GM18511 (cell line): ENCODE data around the gene IFT52.
"Not testable (repeated sequence)": the region's sequence is repeated elsewhere in the genome, so short reads cannot be mapped to it uniquely, and the experiment has no call there.

Experiments
- ATAC-seq: cut with Tn5 transposase; IDR thresholded peaks from one replicate; pipeline ENCODE4 v1.9.1; 2021; ENCODE audit warnings: mild to moderate bottlenecking, moderate library complexity; ENCODE audit not compliant: unreplicated experiment

Gene IFT52

DNA sequence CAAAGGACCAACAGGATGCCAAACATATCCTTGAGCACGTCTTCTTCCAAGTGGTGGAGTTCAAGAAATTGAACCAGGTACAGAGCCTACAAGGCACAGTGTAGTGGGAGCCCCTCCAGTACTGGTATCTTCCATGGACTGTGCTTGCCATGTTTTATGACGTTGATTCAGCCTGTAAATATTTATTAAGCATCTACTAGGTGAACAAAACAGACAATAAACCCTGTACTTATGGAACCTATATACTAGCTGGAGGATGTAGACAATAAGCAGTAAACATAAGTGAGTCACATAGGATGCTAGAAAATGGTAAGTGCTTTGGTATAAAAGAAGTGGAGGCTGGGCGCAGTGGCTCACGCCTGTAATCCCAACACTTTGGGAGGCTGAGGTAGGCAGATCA lies 51.8 kb downstream of the IFT52 start:
- ATAC-seq = no peak

DNA sequence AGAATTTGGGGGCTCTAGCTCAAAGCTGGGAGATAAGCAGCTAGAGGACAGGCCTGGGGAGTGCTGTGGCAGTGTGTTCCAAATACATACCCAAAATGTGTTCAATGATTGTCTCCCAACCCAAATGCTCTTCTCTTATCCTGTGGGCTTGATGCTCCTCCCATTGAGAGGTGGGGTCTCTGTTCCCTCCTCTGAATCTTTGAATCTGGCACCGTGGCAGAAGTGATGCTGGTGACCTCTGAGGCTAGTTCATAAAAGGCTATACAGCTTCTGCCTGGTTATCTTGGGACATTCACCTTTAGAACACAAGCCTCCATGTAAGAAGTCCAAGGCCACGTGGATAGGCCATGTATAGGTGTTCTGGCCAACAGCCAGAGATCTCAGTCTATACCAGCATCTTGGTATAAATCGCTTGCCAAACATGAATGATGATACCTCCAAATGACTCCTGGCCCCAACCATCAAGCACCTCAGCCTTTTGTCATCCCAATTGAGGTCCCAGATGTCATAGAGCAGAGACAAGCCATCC lies 60.3 kb downstream of the IFT52 start:
- no peak for ATAC-seq

DNA sequence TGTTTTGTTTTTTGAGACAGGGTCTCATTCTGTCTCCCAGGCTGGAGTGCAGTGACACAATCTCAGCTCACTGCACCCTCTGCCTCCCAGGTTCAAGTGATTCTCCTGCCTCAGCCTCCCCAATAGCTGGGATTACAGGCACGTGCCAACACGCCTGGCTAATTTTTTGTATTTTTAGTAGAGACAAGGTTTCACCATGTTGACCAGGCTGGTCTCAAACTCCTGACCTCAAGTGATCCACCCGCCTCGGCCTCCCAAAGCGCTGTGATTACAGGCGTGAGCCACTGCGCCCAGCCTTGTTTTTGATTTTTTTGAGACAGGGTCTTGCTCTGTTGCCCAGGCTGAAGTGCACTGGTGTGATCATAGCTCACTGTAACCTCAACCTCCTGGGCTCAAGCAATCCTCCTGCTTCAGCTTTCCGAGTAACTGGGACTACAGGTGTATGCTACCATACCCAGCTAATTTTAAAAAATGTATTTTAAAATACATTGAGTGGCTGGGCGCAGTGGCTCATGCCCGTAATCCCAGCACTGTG lies 61.0 kb downstream of the IFT52 start:
- ATAC-seq = not testable (repeated sequence)

DNA sequence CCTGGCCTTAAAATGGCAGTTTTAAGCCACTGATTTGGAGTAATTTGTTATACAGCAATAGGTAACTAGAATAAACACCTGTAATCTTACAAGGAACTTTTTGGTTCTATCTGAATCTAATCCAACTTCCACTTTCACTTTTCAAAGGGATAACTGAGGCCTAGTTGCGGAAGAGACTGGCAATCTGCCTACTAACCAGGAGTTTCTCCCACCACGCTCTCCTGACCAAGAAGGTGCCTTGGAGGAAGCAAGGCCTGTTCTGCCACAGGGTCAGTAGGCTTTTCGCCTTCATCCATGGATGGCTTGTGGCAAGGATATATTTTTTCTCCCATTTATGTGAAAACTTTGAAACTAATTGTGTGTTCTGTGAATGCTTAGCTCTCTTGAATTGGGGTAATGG lies 63.2 kb downstream of the IFT52 start:
- no peak for ATAC-seq

DNA sequence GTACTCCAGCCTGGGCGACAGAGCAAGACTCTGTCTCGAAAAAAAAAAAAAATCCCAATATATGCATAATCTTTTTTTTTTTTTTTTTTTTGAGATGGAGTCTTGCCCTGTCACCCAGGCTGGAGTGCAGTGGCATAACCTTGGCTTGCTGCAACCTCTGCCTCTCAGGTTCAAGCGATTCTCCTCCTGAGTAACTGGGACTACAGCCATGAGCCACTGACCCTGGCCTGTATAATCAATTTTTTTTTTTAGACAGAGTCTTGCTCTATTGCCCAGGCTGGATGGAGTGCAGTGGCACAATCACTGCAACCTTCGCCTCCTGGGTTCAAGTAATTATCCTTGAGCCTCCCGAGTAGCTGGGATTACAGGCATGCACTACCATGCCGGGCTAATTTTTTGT lies 64.4 kb downstream of the IFT52 start:
- ATAC-seq = not testable (repeated sequence)

DNA sequence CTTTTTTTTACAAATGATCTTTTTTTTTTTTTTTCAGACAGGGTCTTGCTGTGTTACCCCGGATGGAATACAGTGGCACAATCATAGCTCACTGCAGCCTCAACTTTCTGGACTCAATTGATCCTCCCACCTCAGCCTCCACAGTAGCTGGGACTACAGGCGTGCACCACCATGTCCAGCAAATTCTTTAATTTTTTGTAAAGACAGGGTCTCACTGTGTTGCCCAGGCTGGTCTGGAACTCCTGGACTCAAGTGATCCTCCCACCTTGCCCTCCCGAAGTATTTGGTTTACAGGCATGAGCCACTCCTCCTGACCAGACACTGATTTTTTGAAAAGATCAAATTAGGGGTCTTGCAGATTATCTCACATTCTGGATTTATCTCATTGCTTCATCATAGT lies 65.2 kb downstream of the IFT52 start:
- ATAC-seq = no peak

DNA sequence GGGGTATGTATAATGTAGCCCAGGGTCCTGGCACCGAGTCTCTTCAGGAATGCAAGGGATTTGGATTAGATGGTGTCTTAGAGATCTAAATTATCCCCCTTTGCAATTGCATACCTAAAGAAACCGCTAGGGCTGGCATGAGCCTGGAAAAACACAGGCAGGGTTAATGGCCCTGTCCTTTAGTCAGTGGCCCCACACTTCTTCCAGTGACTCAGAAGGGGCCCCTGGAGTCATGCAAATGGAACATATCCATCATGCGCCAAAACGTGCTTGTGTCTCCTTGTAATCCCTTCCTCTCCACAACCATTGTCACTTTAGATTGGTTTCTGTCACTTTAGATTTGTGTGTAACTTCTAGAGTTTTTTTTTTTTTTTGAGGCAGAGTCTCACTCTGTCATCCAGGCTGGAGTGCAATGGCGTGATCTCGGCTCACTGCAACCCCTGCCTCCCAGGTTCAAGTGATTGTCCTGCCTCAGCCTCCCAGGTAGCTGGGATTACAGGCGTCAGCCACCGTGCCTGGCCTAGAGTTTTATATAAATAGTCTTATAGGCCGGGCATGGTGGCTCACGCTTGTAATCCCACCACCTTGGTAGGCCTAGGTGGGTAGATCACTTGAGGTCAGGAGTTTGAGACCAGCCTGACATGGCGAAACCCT lies 67.5 kb downstream of the IFT52 start:
- ATAC-seq = no peak

DNA sequence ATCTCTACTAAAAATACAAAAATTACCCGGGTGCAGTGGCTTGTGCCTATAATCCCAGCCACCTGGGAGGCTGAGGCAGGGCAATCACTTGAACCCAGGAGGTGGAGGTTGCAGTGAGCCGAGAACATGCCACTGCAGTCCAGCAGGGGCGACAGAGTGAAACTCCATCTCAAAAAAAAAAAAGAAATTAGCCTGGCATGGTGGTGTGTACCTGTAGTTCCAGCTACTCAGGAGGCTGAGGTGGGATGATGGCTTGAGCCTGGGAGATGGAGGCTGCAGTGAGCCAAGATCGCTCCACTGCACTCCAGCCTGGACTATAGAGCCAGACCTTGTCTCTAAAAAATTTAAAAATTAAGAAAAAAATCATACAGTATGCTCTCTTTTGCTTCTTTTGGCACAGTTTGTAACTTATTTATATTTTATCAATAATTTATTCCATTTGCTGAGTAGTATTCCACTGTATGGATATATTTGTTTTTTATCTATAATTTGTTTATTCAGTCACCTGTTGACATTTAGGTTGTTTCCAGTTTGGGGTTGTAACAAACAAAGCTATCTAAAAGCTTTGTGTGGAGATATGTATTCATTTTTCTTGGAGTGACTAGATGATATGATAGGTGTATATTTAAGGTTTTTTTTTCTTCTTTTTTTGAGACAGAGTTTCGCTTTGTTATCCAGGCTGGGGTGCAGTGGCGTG lies 68.1 kb downstream of the IFT52 start:
- ATAC-seq = no peak

DNA sequence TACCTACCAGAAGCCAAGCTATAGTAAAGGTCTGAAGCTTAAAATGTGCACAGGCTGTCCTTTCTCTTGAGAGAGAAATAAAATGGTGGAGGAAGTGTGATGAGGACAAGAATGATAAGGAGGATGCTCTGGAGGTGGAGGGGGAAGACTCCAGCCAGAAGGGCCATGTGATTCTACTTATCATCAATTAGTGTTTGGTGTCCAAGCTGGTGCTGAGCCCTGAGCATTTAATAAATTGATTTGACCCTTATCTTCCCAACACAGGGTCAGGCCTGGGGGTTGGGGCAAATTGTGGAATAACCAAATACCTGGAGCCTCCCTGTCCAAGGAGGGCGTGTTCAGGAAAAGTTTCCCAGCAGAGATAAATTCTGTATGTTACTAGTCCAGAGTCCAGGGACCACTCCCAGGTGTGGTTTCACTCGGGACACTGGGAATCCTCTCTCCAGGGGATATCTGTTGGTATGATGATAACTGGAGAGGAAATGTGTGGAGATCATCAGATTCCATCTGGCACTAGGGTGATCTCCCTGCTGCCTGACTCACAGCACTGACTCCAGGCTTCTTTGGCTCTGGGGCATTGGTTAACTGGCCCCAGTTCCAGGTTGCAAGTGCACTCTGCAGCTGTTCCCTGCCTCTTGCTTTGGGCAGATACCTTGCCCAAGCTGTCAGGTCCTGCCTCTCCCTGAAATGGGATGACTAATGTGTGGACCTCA lies 72.4 kb downstream of the IFT52 start:
- ATAC-seq = no peak

DNA sequence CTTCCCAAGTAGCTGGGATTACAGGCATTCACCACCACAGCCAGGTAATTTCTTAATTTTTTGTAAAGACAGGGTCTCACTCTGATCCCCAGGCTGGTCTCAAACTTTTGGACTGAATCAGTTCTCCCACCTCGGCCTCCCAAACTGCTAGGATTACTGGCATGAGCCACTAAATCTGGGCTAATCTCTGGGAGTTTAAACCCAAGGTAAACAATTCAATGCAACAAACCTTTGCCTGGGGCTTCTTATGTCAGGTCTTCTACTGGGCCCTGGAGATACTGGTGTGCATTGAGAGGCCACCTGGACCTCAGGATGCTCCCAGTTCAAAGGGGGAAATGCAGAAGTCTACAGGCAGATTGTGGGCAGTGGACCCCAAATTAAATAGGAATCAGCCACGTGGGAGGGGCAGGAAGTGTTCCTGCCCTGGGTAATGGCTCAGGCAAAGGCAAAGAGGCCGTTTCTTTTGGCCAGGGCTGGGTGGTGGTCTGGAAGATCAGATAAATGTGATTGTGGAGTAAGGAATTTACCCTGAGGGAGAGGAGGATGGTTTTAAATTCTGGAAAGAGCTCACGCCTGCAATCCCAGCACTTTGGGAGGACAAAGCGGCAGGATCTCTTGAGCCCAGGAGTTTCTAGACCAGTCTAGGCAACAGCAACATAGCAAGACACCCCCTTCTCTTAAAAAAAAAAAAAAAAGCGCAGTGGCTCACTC lies 74.9 kb downstream of the IFT52 start:
- ATAC-seq = no peak

DNA sequence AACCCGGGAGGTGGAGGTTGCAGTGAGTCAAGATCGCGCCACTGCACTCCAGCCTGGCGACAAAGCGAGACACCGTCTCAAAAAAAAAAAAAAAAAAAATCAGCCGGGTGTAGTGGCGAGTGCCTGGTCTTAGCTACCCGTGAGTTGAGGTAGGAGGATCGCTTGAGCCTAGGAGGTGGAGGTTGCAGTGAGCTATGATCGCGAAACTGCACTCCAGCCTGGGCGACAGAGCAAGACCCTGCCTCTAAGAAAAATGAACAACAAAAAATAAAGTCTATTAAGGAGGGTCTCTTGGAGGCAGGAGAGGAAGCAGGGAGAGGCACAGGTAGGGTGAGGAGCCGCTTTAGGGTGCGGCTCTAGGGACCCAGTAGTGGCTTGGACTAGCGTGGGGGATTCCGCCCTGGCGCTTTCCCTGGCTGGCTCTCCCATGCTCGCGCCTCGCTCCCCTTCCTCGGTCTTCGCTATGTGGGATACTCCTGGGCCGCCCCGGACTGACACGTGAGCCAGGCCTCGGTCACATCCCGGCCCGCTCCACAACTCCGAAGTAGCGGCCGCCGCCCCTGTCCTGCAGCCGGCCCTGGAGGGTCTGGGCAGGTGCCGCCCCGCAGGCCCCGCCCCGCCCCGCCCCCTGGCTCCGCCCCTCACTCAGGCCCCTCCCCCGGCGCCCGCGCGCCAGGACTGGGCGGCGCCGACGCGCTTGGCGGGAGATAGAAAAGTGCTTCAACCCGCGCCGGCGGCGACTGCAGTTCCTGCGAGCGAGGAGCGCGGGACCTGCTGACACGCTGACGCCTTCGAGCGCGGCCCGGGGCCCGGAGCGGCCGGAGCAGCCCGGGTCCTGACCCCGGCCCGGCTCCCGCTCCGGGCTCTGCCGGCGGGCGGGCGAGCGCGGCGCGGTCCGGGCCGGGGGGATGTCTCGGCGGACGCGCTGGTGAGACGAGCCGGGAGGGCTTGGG lies 75.9 kb downstream of the IFT52 start, which contains the start of gene MYBL2:
TSS of gene MYBL2 (plus strand) at position 739 of the 953 bp plus-strand sequence. CDS start at position 909, 170 bp downstream.
- ATAC-seq = peak; percentile 91

DNA sequence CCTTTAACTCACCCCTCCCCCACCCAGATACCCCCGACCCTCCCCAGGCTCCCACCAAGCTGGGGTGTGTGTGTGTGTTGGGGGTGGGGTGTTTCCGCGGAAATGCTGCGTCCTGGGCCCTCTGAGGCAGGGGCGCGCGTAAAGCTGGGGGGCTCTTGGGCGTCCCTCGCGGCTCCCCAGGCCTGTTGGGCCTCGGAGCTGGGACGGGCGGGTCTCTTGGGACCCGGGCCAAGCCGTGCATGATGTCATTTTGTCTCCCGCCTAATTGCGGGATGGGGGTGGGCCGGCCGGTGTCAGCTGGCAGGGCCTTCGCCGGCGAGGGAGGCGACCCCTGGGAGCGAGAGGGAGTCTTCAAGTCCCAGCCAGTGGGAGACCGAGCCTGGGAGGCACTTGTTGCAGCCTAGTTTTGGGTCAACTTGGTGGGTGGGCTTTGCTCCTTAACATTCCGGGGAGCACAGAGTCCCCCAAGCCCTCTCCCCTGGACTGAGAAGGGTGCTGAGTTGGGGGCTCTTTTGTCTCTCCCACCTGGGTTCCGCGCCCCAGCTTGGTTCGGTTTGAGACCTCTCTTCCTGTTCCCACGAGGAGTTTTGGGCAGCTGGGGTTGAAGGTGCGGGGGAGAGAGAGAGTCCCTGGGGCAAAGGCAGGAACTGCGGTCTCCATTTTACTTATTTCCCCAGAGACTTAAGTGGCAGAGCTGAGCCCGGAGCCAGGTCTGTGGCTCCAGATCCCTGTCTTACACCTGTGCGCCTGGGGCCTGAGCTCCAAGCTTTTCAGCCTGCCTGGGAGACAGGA lies 76.8 kb downstream of the IFT52 start:
- peak; percentile 38 for ATAC-seq

DNA sequence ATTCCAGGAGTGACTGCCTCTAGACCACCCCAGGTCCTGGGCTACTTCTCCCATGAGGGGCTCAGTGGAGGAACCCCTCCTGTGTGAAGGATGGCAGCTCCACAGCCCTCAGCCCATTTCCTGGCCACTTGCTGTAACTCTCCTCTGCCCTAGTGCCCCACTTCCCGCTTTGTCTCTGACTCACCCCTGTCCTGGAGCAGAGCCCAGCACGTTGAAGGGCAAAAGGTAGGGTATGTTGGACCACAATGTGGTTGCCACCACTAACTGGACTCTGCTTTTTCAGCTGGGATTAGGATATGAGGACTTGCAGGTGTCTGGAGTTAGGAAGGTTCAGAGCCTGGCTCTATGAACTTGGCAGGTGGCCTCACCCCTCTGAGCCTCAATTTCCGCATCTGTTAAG lies 78.6 kb downstream of the IFT52 start:
- ATAC-seq = no peak

DNA sequence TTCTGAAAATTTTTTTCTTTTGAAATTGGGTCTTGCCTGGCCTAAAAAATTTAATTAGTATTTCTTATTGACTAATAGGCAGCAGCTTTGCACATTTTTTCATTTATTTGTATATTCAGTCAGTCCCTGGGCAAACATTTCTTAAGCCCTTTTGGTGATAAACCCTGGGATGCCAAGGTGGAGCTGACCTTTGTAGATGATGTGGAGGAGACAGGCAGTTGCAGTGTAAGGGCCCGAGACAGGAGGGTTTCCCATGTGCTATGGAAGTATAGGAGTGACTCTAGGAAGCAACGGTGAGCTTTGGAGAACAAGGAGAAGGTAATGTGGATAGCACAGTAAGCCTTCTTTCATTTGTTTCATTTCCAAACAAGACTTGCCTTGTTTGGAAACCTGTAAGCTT lies 79.7 kb downstream of the IFT52 start:
- no peak for ATAC-seq

DNA sequence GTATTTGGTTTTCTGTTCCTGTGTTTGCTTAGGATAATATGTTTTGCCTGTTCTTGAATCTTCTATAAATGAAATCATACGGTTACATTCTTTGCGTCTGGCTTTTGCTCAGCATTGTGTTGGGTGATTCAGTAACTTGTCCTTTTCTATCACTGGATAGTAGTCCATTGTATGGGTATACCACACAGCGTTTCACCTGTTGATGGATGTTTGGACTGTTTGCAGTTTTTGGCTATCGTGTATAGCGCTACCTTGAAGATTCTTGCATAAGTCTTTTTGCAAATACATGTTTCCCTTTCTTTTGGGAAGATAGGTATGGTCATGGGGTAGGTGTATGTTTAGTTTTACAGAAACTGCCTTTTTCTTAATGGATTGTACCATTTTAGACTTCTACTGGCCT lies 85.6 kb downstream of the IFT52 start:
- no peak for ATAC-seq

DNA sequence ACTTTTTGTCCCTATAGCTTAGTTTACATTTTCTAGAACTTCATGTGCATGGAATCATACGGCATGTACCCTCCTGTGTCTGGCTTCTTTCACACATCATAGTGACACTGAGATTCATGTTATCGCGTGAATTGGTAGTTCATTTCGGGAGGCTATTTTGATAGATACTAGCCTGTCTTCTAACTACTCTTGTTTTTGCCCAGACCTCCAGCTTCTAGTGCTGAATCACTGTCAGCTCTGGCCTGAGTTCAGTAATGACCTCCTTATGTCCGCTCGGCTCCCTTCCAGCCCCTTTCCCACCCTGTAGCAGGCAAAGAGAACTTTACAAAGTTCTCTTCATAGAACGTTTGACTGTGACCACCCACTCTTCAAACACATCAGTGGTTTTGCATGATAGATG lies 90.2 kb downstream of the IFT52 start:
- ATAC-seq = peak; percentile 12

DNA sequence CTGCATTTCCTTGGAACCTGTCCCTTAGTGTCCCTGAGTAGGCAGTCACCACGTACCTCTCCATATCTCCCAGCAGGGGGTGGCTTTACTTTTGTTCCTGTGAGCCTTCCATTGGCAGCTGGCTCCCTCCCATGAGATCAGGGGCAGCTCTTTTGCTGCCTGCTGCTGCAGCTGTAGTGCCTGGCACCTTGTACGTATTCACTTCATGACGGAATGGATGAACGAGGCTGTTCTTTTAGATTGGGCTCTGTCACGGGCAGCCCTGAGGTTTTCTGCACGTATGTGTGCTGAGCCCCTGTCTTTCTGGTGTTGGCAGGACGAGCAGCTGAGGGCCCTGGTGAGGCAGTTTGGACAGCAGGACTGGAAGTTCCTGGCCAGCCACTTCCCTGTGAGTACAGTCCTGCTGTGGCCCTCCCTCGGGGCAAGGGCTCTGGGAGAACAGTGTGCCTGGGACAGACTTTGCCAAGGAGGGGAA lies 90.8 kb downstream of the IFT52 start:
- ATAC-seq = peak; percentile 35

DNA sequence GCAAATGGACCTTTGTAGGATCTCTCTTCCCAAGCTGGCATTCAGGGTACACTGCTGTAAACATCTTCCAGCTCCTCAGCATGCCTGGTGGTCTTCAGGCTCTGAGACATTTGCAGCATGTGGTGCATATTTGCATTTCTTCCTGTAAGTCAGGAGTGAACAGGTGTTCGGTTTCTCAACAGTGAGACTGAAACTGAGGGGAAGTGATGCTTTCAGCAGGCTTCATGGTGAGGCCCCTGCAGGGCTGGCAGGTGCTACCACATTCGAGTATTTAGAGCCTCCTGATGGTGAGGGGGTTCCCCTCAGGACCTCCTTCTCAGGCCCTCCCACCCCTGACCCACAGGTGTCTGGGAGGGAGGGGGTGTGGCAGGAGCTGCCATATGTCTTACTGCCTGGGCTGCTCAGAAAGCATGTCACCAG lies 91.3 kb downstream of the IFT52 start:
- ATAC-seq = peak; percentile 94

DNA sequence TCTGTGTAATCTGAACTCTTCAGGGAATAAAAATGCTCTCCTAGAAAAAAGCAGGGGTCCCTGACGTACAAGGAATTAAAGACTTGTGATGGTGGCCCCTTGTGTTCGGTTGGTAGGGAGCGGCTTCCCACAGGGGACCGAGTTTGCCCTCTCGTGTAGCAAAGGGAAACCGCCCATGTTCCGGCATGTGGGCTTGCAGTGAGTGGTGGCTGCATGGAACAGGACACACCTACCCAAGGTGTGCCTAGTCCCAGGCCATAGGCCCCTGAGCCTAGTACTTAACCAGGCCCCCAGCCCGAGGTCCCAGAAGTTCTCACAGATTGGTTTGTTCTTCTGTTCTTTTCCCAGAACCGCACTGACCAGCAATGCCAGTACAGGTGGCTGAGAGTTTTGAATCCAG lies 91.7 kb downstream of the IFT52 start:
- ATAC-seq = peak; percentile 43
